Adipocyte (in vitro differentiated cells): ENCODE results near the gene MORC3.
"Not testable (repeated sequence)": the region's sequence is repeated elsewhere in the genome, so short reads cannot be mapped to it uniquely, and the experiment has no call there.

ENCODE experiments used
- DNase-seq: peaks from one replicate; pipeline ENCODE4 v3.0.0-alpha.2; 2015; ENCODE audit warnings: low read depth
- H3K27me3 ChIP-seq: replicated peaks from 2 replicates; pipeline ENCODE4 v1.7.0; 2013; ENCODE audit warnings: mild to moderate bottlenecking, low read length, moderate library complexity; ENCODE audit not compliant: control insufficient read depth, insufficient read depth
- H3K36me3 ChIP-seq: 2 replicates; pipeline ENCODE4 v1.7.0; 2013; ENCODE audit warnings: low read length, mild to moderate bottlenecking, moderate library complexity; ENCODE audit not compliant: control insufficient read depth, insufficient read depth, severe bottlenecking
- H3K4me1 ChIP-seq: 2 replicates; pipeline ENCODE4 v1.7.0; 2013; ENCODE audit warnings: mild to moderate bottlenecking, low read length, moderate library complexity; ENCODE audit not compliant: control insufficient read depth, insufficient read depth
- H3K4me3 ChIP-seq: 2 replicates; pipeline ENCODE4 v1.7.0; 2013; ENCODE audit warnings: mild to moderate bottlenecking, low read length, moderate library complexity
- H3K9ac ChIP-seq: 2 replicates; pipeline ENCODE4 v1.7.0; 2013; ENCODE audit warnings: mild to moderate bottlenecking, low read length, moderate library complexity
- H3K9me3 ChIP-seq: 2 replicates; pipeline ENCODE4 v1.7.0; 2013; ENCODE audit warnings: mild to moderate bottlenecking, low read length, moderate library complexity; ENCODE audit not compliant: control insufficient read depth

Gene MORC3

DNA sequence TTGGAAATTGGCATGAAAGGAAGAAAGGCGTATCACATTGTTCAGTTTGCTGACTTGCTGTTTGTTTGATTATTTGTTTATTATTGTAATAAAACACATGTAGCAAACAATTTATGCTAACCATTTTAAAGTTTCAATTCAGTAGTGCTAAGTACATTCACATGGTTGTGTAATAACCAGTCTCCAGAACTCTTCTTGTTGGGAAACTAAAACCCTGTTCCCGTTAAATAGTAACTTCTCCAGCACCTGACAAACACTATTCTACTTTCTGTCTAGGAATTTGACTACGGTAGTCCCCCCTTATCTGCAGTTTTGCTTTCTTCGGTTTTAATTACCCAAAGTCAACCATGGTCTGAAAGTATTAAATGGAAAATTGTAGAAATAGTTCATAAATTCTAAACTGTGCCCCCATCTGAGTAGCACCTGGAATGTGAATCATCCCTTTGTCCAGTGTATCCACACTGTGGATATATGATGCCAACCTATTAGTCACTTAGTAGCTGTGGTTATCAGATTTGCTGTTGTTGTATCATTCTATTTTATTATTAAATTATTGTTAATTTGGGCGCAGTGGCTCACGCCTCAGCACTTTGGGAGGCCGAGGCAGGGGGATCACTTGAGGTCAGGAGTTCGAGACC is 5.5 kb downstream of the MORC3 start:
- Histone ChIP-seq H3K36me3 (peaks cover 3% of the 10 kb centered on the region), H3K4me3 (no peak overlapping the region), H3K9me3 (no peaks in the 10 kb centered on the region), H3K4me1 (peaks cover 53% of the 10 kb centered on the region), H3K9ac (no peak overlapping the region), H3K27me3 (no peaks in the 10 kb centered on the region)
- no peak for DNase-seq

DNA sequence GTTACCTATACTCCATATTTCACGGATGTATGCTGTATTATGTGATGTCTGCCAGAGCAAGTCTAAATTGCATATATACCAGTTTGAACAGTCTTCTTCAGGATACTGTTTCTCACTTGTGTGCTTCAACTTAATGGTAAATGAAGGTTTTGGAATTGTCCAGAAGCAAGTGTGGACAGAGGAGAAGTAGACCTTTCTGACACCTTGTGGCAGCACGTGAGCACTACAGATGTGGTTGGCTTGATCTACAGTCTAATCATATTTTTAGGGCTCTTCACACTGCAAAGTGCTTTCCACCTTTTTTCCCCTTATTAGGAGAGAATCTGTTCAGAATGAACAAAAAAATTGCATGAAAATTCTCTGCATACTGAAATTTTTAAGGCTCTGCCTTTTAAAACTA is 10.9 kb downstream of the MORC3 start:
- Histone ChIP-seq H3K9ac (no peak overlapping the region), H3K27me3 (no peaks in the 10 kb centered on the region), H3K4me1 (peaks cover 20% of the 10 kb centered on the region), H3K4me3 (no peak overlapping the region), H3K36me3 (peaks cover 9% of the 10 kb centered on the region), H3K9me3 (no peaks in the 10 kb centered on the region)
- peak; percentile 79 for DNase-seq

DNA sequence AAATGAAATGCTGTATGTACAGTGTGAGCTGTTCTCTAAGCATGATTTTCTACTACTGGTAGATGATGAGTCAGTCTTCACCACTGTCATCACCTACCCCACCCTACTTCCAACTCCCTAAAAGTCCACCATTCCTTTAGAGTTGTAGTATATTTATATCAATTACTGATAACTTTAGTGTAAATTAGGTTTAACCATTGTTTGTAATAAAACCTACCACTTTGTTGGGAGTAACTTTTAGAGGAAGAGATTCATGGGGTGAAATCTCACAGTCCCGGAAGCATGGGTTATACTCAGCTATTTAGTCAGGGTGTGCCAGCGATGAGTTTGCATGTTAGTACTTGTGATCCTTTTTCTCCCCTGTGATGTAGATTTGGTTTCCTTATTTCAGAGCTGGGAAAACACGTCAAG is 17.1 kb downstream of the MORC3 start:
- no peak overlapping the region for H3K4me3 ChIP-seq
- peak; percentile 49 for DNase-seq
- peaks cover 11% of the 10 kb centered on the region for H3K4me1 ChIP-seq
- peaks cover 47% of the 10 kb centered on the region for H3K36me3 ChIP-seq
- no peaks in the 10 kb centered on the region for H3K9me3 ChIP-seq
- H3K27me3 ChIP-seq = no peaks in the 10 kb centered on the region
- no peak overlapping the region for H3K9ac ChIP-seq

DNA sequence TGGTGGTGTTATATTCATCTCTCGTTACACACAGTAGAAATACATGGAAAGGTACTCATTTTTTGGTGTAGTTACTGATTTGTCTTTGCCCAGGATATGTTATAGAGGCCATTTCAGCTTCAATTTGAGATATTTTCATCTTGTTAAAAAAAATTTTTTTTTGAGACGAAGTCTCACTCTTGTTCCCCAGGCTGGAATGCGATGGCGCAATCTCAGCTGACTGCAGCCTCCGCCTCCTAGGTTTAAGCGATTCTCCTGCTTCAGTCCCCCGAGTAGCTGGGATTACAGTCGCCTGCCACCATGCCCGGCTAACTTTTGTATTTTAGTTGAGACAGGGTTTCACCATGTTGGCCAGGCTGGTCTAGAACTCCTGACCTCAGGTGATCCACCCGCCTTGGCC is 19.0 kb downstream of the MORC3 start:
- H3K4me3 ChIP-seq = no peak overlapping the region
- no peak for DNase-seq
- no peaks in the 10 kb centered on the region for H3K9me3 ChIP-seq
- H3K9ac ChIP-seq = no peak overlapping the region
- H3K36me3 ChIP-seq = peaks cover 60% of the 10 kb centered on the region
- peaks cover 11% of the 10 kb centered on the region for H3K4me1 ChIP-seq
- H3K27me3 ChIP-seq = no peaks in the 10 kb centered on the region

DNA sequence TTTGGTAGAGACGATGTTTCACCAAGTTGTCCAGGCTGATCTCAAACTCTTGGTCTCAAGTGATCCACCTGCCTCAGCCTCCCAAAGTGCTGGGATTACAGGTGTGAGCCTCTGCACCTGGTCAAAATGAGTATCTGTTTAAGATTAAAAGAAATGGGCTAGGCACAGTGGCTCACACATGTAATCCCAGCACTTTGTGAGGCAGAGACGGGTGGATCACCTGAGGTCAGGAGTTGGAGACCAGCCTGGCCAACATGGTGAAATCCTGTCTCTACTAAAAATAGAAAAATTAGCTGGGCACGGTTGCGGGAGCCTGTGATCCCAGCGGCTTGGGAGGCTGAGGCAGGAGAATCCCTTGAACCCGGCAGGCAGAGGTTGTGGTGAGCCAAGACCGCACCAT is 22.6 kb downstream of the MORC3 start:
- not testable (repeated sequence) for H3K9ac ChIP-seq, H3K4me3 ChIP-seq, H3K4me1 ChIP-seq, H3K9me3 ChIP-seq, DNase-seq, H3K27me3 ChIP-seq
- H3K36me3 ChIP-seq = peaks cover 81% of the 10 kb centered on the region

DNA sequence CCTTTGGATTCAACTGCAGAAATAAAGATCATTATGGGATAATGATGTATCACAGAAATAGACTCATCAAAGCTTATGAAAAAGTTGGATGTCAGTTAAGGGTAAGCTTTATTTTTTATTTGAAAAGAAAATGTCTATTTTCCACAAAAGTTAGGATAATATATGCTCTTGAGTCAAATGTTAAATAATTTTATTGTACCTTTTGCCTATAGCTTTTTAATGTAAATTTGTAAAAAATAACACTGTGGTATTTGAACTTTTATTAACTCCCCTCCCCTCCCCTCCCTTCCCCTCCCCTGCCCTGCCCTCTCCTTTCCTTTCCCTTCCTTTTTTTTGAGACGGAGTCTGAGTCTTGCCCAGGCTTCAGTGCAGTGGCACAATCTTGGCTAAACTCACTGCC is 24.9 kb downstream of the MORC3 start:
- H3K36me3 ChIP-seq = peaks cover 73% of the 10 kb centered on the region
- no peak overlapping the region for H3K4me3 ChIP-seq
- H3K9me3 ChIP-seq = no peaks in the 10 kb centered on the region
- no peaks in the 10 kb centered on the region for H3K27me3 ChIP-seq
- no peak for DNase-seq
- H3K9ac ChIP-seq = no peak overlapping the region
- H3K4me1 ChIP-seq = peaks cover 7% of the 10 kb centered on the region

DNA sequence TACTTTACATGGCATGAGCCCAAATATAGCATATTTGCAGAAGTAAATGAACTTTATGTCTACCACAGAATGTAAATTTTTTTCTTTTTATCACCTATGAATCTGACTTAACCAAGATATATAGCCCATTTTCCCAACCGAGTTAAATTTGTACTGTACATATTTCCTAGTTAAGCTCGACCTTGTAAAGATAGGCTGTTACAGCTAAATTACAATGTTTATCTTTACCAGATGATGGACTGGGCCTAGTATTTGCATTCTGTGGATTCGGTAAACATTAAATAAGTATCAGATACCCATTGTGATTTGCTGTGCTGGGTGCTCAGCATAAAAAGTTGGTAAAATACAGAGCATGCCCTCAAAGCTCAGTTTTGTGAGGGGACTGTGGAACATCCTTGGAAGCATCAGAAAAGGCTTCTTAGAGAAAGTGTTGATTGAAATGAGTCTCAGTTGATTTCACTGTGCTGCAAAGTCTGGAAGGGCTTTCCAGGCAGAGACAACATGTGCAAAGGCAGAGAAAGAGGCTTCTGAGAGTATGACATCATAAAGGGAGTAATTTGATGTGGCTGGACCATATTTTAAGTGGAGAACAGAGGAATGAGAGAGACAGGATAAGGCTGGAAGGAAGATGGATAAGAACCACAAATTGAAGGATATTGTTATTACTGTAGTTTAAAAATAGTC is 27.4 kb downstream of the MORC3 start:
- H3K36me3 ChIP-seq = peaks cover 68% of the 10 kb centered on the region
- no peak overlapping the region for H3K9ac ChIP-seq
- H3K4me3 ChIP-seq = no peak overlapping the region
- H3K27me3 ChIP-seq = no peaks in the 10 kb centered on the region
- H3K9me3 ChIP-seq = no peaks in the 10 kb centered on the region
- peaks cover 16% of the 10 kb centered on the region for H3K4me1 ChIP-seq
- DNase-seq = peak; percentile 28

DNA sequence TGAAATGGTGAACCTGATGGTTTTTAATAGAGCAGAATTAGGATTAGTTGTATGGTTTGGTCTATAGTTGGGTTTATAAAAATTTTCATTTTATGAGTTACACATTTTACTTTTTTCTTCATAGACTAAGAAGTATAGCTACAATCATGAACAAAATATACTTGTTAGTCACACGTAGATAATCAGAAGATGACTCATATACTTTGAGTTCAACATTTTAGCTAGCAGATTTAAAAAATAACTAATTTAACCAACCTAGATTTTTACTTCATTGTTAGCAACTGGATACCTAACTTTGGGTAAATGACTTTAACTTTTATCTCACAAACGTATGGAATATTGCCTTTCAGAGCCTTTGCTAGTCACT is 27.9 kb downstream of the MORC3 start:
- Histone ChIP-seq H3K9ac (no peak overlapping the region), H3K4me1 (peaks cover 16% of the 10 kb centered on the region), H3K36me3 (peaks cover 69% of the 10 kb centered on the region)

DNA sequence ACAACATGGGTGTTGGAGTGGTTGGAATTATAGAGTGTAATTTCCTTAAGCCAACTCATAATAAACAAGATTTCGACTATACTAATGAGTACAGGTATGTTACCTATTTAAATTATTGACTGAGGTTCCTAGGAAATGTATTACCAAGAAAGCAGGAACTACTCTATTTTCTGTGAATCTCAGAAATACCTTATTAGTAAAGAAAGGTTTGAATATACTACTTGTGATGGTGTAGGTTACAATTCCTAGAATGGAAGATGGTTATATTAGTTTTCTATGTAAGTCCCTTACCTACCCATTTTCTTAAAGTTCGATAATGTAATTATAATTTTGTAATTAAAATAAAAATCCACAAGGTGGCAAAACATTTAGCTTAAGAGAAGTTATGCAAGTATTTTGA is 29.3 kb downstream of the MORC3 start:
- no peak for DNase-seq
- no peak overlapping the region for H3K9ac ChIP-seq
- H3K36me3 ChIP-seq = peaks cover 57% of the 10 kb centered on the region
- peaks cover 16% of the 10 kb centered on the region for H3K4me1 ChIP-seq
- H3K27me3 ChIP-seq = no peaks in the 10 kb centered on the region
- H3K9me3 ChIP-seq = no peaks in the 10 kb centered on the region
- H3K4me3 ChIP-seq = no peak overlapping the region

More for the DNA sequence above, 27.9 kb downstream of the MORC3 start:
- H3K4me3 ChIP-seq = no peak overlapping the region
- H3K27me3 ChIP-seq = no peaks in the 10 kb centered on the region
- peak; percentile 37 for DNase-seq
- H3K9me3 ChIP-seq = no peaks in the 10 kb centered on the region

DNA sequence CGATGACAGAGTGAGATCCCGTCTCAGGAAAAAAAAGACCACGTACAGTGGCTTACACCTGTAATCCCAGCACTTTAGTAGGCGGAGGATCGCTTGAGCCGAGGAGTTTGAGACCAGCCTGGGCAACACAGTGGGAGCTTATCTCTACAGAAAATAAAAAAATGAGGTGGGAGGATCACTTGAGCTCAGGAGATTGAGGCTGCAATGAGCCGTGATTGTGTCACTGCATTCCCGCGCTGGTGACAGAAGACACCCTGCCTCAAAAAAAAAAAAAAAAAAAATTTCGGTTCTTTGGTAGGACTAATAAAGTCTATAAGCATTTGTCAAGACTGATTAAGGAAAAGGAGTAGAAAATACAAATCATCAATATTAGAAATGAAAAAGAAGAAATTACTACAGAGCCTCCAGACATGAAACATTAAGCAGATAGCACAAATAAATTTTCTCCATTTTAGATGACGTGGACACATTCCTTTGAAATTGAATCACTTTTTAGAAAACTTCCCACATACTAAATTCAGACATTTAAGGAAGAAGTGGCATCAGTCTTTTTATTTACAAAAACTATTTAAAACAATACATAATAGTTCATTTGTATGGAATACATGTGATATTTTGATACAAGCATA is 30.4 kb downstream of the MORC3 start:
- no peaks in the 10 kb centered on the region for H3K9me3 ChIP-seq
- DNase-seq = peak; percentile 67
- H3K36me3 ChIP-seq = peaks cover 58% of the 10 kb centered on the region
- no peak overlapping the region for H3K4me3 ChIP-seq
- peaks cover 16% of the 10 kb centered on the region for H3K4me1 ChIP-seq
- no peaks in the 10 kb centered on the region for H3K27me3 ChIP-seq
- H3K9ac ChIP-seq = no peak overlapping the region

DNA sequence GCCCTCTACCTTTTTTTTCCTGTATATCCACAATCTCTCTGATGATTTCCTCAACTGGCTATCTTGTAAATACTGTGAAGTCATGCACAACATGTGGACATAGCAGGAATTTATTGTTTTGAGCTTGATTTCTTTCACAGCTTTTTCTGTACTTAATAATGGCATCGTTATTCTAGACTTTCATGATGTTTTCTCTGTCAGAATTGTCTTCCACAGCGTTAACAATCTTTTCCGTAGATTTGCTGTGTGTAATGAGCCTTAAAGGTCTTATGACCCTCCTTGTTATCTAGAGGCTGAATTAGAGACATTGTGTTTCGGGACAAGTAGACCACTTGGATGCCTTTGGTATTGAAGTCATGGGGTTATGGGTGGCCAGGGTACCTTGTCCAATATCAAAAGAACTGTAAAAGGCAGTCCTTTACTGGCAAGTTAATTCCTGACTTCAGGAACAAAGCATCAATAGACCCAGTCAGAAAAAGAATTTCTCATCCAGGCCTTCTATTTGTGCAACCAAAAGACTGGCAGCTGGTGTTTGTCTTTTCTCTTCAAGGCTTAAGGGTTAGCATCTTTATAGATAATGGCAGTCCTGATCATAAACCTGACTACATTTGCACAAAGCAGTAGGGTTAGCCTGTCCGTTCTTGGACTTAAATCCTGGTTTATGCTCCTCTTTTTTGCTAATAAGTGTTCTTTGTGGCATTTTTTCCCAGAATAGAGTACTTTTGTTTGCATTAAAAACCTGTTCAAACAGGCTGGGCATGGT is 35.1 kb downstream of the MORC3 start:
- H3K36me3 ChIP-seq = peaks cover 53% of the 10 kb centered on the region
- no peaks in the 10 kb centered on the region for H3K27me3 ChIP-seq
- DNase-seq = no peak
- H3K4me1 ChIP-seq = peaks cover 8% of the 10 kb centered on the region
- no peaks in the 10 kb centered on the region for H3K9me3 ChIP-seq
- no peak overlapping the region for H3K4me3 ChIP-seq
- H3K9ac ChIP-seq = no peak overlapping the region
